CD4-positive, alpha-beta T cell treated with Interleukin-1 beta for 1 hour (primary cell): ENCODE results near the gene EPB41L1.

ENCODE experiments used
- DNase-seq, 2 donors: peaks; one replicate each; pipeline ENCODE4 v3.0.0-alpha.2; 2020 to 2022

Gene EPB41L1

DNA sequence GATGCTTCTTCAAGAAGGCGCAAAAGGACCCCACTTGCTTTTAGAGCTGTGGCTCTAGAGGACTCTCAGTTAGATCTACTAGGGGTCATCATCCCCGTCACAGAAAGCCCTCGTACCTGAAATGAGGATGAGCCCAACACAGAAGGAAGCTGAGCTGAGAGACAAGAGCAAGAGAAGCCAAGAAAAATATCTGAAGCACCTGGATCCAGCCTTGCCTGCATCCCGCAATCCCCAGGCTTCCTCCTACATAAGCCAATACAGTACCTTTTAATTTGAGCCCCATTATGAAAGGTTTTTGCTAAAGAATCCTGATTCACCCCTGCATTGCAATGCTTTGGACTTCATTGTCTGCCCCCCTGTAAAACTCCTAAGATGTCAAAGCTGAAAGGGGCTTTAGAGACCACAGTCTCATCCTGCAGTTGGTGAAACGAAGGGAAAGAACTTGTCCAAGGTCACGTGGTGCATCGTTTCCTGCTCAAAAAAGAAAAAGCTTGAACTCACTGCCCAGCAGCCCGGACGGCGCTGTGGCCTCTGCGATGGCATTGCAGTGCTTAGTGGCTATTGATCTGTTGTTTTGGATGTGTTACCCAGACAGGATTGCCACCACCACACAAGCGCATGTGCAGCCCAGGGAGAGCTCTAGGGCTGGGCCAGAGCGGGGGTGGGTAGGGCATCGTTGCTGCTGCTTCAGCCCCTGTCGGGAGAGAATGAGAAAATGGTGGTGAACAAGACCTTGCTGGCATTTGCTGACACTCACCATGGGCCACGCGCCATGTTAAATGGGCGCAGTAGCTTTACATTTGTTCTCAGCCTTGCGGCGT is 110.1 kb downstream of the EPB41L1 start:
- DNase-seq = no peak

DNA sequence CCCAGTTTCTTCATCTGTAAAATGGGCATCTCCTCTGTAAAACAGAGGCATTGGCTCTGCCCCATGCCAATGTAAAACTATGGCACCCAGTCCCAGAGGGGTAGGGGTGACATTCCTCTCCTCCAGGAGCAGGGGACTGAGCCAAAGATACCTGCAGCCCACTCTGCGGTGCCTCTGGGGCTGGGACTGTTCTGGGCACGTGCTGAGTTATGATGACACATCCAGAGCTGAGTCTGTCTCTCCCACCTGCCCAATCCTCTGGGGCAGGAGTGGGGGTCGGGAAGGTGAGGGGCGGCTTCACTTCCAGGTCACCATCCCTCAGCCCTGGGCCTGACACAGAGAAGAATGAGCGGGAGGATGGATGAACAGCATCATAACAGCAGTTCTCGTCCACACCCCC is 111.6 kb downstream of the EPB41L1 start:
- DNase-seq = no peak

DNA sequence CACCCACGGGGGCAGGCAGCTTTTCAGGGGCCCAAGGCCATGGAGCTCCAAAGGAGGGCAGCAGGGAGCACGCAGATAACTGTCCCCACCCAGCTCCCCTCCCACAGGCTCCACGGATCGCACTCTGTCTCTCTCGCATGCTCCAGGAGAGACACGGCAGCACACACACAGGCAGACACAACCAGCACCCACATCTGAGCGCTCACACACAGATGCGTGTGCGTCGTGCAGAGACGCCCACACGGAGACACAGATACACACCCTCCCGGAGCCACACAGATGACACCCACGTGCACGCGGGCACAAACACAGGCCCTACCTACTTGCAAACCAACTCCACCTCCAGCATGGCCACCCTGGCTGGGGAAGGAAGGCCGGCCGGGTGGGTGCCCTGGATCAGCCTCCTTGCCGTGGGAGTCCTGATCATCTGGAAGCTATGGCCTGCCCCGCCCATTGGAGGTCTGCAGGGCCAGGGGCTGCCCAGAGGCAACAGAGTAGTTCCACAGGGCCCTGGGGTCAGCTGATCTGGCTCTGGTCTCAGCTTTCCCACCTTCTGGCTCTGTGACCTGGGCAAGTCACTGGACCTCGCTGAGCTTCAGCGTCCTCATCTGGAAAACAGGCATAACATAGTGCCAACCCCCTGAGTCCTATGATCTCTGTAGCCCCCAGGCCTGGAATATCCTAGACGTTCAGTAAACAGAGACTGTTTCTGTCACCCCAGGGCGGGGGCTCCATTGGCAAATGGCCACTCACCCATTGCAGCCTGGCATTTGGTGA is 113.3 kb downstream of the EPB41L1 start:
- no peak for DNase-seq

DNA sequence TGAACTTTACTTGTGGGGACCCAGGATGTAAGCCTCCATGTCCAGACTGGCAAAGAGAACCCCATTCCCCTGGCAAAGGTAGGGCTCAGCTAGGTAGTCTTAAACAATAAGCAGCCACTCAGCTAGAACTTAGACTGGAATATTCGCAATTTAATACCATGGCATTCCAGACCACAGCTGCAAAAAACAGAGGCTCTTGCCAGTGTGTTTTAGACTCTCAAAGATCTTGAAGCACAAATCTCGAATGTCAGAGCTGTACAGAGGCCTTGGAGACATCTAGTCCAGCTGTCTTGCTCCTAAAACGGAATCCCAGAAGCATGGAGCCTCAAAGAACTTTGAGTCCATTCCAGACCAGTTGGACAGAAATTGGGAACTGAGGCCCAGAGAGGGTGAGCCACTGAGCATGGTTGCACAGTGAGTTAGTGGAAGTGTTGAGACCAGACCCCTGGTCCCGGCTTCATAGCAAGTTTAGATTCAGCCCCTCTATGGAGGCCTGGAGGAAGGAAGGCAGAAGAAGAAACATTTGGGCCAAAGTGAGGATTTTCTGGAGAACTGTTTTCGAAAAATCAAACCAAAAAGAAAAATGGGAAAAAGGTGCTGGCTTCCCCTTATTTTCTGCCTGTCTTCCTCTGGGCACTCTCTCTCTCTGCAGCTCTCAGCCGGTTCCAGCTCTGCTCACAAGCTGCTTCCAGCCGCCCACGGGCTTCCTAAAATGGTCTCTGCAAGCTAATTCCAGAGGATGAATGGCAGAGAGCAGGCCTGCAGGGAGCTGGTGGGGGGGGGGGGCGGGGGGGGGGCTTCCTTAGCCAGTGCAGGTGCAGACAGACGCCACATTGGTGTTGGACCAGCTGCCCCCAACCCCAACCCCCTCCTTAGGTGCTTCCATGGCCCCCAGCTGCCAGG is 114.2 kb downstream of the EPB41L1 start:
- DNase-seq = no peak

DNA sequence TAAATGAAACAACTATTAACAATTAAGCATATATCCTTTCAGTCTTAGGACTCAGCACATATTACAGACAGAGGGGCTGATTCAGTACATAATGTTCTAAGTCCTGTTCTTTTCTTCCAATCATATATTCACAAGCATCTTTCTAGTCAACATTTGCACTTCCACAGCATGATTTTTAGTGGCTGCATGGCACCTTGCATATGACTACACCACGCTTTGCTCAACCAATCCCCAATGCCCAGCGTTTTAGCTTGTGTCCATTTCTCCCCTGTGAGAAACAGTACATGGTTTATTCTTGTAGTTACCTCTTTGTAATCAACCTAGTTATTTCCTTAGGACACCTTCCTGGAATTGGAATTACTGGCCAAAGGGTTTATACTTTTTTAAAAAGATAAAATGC is 115.0 kb downstream of the EPB41L1 start:
- no peak for DNase-seq

DNA sequence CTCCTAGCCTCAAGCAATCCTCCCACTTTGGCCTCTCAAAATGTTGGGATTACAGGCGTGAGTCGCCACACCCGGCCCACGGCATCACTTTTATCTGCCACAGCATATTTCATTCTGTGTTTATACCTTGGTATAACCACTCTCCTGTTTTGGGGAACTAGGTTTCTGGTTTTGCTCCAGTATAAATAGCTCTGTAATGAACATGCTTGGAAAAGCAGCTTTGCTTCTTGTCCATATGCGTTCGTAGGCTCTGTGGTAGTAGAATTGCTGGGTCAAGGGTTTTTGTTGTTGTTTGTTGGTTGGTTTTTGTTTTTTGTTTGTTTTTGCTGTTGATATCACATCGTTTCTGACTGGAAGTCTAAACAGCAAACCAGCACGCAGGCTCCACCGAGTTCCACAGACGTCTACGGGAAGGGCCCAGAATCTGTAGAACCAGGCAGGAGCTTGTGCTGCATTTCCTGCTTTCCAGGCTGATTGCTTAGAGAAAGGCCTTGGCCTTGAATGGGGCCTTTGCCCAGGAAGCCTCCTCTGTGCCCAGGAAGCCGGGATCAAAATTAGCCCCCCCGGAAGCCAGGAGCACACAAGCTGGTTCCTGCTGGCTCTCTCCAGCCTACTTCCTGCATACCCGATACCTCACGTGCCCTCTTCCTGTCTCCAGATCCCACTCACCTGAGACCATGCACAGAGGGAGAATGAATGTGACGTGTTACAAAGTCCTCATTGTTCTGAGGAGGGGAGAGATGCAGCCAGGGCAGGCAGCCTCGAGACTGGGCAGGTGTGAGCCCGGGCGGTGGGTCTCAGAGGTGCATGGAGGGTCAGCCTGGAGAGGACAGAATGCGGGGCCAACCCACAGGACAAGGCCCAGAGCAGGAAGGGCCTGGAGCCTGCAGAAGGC is 116.5 kb downstream of the EPB41L1 start:
- DNase-seq = no peak

DNA sequence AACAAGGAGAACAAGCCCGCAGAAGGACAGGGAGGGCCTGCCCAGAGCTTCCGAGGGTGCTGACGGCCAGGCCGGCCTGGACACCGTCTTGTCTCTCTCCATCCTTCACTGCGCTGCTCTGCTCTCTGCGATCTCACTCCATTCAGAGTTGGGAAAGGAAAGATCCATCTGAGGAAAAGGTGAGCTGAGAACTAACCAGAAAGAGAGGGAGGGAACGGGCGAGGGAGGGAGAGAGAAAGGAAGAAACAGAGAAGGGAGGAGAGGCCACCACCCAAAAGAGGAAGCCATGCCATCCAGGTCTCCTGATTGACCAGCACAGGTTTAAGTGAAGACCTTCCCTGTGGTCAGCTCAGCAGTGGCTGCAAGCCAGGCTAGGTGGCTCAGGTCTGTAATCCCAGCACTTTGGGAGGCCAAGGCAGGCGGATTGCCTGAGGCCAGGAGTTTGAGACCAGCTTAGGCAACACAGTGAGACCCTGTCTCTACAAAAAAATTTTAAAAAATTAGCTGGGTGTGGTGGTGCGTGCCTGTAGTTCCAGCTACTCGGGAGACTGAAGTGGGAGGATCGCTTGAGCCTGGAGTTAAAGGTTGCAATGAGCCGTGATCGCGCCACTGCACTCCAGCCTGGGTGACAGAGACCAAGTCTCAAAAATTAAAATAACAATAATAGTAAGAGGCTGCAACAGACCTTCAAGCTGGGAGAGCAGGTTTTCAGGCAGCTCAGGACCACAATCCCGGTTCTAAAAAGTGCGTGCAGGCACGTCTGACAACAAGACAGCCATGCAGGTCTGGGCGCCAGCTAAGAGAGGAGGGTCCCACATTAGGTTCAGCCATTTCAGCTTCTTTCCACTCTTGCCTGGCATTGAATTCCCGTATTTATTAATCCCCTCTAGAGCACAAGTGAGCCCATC is 117.4 kb downstream of the EPB41L1 start:
- DNase-seq = no peak

DNA sequence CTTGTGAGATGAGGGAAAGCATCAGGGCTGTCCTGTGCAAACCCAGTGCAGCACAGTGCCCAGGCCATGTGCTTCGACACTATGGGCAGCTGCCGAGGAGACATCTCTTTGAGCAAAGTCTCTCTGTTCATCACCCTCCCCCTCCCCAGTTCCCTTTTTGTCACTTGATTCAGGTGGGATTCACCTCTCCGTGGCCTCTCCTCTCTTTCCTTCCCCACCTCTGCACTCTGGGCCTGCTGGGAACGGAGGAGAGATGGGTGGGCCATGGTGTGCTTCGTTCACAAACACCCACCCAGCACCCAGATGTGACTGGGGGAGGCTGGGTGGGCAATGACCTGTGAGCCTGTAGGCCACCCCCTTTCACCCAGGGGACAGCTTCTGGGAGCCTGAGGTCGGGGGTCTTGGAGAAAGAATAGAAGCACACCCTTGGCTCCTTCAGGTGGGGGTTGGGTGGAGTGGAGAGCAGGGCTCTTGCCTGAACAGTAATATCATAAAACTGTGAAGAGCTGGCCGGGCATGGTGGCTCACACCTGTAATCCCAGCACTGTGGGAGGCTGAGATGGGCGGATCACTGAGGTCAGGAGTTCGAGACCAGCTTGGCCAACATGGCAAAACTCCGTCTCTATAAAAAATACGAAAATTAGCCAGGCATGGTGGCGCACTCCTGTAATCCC is 118.1 kb downstream of the EPB41L1 start:
- DNase-seq = no peak

DNA sequence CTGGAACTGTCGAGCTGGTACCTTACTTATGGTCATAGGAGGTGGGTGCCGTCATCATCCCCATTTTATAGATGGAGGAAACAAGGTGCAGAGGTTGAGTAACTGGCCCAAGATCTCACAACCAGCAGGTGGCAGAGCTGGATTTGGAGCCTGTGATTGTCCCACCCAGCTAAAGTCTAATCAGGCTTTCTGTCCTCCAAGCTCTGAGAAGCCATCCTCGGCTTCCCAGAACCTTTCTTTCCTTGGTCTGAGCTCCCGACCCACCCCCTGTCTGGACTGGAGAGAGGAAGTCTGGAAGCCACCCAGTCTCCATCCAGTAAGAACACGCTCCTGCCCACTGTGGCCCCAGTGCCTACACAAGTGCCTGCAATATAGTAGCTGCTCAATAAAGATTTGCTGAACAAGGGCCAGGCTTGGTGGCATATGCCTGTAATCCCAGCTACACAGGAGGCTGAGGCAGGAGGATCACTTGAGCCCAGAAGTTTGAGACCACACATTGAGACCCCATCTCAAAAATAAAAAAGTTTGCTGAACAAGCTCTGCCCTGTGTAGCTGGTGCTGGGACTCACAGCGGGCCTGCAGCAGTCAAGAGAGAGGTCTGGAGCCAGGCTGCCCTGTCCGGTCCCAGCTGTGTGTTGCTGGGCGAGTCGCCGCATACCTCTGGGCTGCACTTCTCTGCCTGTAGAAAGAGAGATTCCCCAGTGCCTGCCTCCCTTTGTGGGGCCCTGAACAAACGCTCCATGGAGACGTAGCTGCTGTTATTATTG is 119.1 kb downstream of the EPB41L1 start:
- DNase-seq = peak in 1 of 2 donors; percentile 5

DNA sequence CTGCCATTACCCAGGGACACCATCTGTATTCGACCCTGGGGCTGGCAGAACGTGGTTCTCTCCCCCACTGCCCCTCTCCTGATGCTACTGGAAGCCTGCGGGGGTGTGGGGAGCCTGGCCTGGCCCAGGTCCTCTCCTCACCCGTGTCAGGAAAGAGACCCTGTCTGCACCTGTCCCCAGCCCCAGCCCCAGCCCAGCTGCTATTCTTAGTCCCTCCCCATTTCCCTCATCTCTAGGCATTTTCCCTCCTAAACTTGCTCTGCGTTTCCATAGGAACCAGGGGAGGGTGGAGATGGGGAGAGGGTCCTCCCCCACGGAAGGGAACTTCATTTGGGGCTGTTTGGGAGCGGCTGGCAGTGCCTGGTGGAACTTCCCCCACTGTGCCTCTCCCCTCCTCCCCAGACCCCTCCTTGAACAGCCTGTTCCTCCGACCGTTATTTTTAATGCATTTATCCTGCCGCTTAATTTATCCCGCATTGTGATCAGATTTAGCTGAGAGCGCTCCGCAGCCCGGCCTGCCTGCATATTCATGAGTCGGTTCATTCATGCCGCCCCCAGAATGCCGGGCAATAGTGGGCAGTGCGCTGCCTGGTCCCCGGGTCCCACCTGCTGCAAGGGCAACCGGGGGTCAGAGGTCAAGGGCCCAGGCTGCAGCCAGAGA is 119.8 kb downstream of the EPB41L1 start:
- no peak for DNase-seq

DNA sequence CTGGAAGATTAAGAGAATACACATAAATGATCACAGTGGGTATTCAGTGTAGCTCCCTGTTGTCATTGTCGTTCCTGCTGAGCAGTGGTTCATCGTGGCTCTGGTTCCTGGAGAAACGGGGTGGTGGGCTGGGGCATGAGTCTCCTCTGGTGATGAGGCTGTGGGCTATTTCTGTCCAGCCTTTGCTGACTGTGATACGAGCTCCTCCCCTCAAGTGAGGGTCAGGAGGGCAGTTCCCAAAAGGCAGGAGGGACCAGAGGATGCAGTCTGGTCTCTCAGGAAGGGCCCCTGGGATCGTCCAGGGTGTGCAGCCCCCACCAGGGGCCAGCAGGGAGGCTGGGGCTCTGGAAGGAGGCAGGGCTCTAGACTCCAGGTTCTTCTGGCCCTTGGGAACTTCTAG is 120.5 kb downstream of the EPB41L1 start:
- DNase-seq = no peak

DNA sequence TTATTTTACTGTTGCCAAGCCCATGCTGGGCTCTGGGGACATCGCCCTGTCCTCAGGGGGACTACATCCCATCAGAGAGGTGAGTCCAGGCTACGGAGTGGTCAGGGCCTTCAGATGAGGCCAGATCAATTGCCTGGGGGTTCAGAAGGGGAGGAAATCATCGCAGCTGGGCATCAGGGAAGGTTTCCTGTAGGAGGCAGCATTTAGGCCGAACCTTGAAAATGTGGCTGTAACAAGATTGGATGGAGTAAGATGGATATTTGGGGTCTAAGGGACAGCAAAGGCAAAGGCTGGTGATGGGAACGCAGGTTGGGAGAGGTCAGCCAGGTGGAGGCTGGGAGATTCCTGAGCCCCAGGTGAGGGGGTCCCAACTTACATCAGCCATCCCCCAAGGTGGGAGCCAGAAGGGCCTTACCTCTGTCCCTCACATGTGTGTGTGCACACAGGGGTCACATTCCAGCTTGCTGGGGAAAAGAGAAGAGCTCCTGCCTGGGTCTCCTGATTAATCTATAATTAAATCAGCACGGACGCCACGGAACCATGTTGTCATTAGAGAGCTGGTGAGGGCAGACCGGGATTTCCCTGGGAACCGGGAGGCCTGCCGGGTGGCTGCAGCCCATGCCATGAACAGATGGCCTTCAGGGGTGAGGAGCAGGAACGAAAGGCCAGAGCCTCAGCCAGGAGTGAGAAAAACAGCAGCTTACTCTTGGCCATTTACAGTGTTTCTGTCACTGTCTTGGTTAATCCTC is 121.1 kb downstream of the EPB41L1 start:
- DNase-seq = no peak

DNA sequence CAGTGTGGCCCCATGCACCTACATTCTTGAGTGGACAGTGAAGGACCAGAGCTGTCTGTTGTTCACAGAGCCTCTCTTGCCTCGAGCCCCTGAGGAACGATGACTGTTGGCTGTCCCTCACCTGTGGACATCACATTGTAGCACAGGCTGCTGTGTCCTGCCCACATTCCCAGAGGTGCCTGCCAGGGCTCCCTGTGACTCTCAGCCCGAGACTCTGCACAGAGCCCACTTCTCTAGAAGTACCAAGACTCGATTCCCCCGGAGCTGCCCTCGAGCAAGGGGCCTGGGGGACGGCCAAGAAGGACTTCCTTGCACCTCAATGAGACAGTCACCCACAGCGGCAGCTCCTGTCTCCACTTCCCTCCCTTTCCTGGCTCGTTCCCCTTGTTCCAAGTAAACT is 123.0 kb downstream of the EPB41L1 start:
- DNase-seq = no peak

DNA sequence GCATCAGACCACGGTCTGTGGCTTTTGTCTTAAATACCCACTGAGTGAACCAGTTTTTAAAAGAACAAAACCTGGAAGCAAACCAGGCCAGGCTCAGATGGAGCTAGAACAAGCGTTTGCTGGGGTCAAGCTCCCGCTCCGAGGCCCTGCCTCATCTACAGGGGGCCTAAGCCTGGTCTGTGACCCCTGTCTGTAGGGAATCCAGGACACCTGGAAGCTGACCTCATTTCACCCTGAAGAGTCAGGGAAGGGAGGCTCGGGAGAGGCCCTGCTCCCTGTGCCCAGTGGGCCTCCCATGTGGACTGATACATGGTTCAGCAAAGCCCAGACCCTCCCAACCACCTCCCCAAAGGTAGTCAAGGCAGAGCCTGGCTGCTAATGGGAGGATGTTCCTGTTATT is 124.8 kb downstream of the EPB41L1 start:
- DNase-seq = no peak

DNA sequence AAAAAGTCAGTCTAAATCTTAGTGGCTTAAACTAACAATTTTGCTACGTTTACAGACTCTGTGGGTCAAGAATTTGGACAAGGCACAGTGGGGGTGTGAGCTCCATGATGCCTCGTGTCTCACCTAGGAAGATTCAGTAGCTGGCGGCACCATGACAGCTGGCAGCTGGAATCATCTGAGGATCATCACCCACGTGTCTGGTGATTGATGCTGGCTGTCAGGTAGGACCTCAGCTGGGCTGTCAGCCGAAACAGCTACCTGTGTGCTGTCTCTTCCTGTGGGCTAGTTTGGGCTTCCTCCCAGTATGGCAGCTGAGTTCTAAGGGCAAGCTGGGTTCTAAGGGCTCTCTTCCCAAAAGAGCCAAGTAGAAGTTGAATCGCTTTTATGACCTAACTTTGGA is 125.2 kb downstream of the EPB41L1 start:
- no peak for DNase-seq

DNA sequence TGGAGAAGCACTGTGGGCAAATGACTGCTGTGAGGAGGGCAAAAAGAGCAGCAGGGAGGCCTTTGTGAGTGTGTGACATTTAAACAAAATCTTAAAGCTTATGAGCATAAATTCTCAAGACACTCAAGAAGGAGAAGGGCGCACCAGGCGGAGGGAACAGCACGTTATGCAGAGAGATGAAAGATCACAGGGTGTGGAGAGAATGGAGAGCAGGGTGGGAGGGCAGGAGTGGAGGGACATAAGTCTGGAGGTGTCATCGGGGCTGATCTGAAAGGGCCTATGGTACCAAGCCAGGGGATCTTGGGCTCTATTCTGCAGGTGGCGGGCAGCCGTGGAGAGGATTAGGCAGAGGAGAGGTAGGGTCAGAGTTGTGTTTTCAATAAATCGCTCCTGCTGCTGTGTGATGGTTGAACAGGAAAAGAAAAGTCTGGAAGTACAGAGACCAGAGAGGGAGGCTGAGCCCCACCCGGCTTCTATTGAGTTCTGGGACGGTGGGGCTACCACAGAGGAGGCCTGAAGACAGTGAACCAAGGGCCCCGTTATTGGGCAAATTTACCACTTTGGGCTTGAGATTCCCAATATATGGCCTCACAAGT is 127.3 kb downstream of the EPB41L1 start:
- DNase-seq = no peak
